HEK293 (cell line): ENCODE measurements around the gene HOXC11.
A peak's percentile ranks its signal among the peaks of the same experiment; 100 is the strongest.

Source experiments
- GLIS1 ChIP-seq: fragments of 450-650 bp; formaldehyde crosslinking; IDR thresholded peaks from 2 replicates; pipeline ENCODE4 v1.5.1; 2016; ENCODE audit warnings: missing biosample characterization, missing genetic modification characterization
- HOXD13 ChIP-seq: sonication (generic); formaldehyde crosslinking; IDR thresholded peaks from 2 replicates; pipeline ENCODE4 v1.8.0; 2022; ENCODE audit warnings: missing genetic modification reagents, borderline replicate concordance
- MYNN ChIP-seq: fragments of 450-650 bp; formaldehyde crosslinking; IDR thresholded peaks from 2 replicates; pipeline ENCODE4 v1.5.1; 2016; ENCODE audit warnings: missing biosample characterization, missing genetic modification characterization, borderline replicate concordance
- MZF1 ChIP-seq: fragments of 450-650 bp; formaldehyde crosslinking; IDR thresholded peaks from 2 replicates; pipeline ENCODE4 v1.5.1; 2017; ENCODE audit warnings: missing biosample characterization, missing genetic modification characterization, borderline replicate concordance
- OSR2 ChIP-seq: fragments of 450-650 bp; formaldehyde crosslinking; IDR thresholded peaks from 2 replicates; pipeline ENCODE4 v1.5.1; 2016; ENCODE audit warnings: missing biosample characterization, missing genetic modification characterization
- OVOL3 ChIP-seq: fragments of 450-650 bp; formaldehyde crosslinking; IDR thresholded peaks from 2 replicates; pipeline ENCODE4 v1.5.1; 2016; ENCODE audit warnings: missing biosample characterization, missing genetic modification characterization
- PATZ1 ChIP-seq: fragments of 450-650 bp; formaldehyde crosslinking; IDR thresholded peaks from 2 replicates; pipeline ENCODE4 v1.5.1; 2016; ENCODE audit warnings: missing biosample characterization, missing genetic modification characterization
- SP7 ChIP-seq: fragments of 450-650 bp; formaldehyde crosslinking; IDR thresholded peaks from 2 replicates; pipeline ENCODE4 v1.5.1; 2016; ENCODE audit warnings: missing biosample characterization, missing genetic modification characterization
- TRIM28 ChIP-seq: IDR thresholded peaks from 2 replicates; pipeline ENCODE4 v1.6.1; 2011; ENCODE audit warnings: low read length, control low read depth, borderline replicate concordance
- YY1 ChIP-seq: fragments of 450-650 bp; formaldehyde crosslinking; IDR thresholded peaks from 2 replicates; pipeline ENCODE4 v1.5.1; 2018; ENCODE audit warnings: missing biosample characterization, missing genetic modification characterization
- ZBTB26 ChIP-seq: fragments of 450-650 bp; formaldehyde crosslinking; optimal IDR thresholded peaks from 2 replicates; pipeline ENCODE3; 2016; ENCODE audit warnings: missing biosample characterization, mild to moderate bottlenecking, missing genetic modification characterization
- ZBTB48 ChIP-seq: fragments of 450-650 bp; formaldehyde crosslinking; IDR thresholded peaks from 2 replicates; pipeline ENCODE4 v1.5.1; 2016; ENCODE audit warnings: missing biosample characterization, missing genetic modification characterization
- ZFHX2 ChIP-seq: fragments of 450-650 bp; formaldehyde crosslinking; conservative IDR thresholded peaks from 2 replicates; pipeline ENCODE4 v1.5.1; 2016; ENCODE audit warnings: missing biosample characterization, missing genetic modification characterization
- ZIC2 ChIP-seq: fragments of 450-650 bp; formaldehyde crosslinking; IDR thresholded peaks from 2 replicates; pipeline ENCODE4 v1.5.1; 2016; ENCODE audit warnings: missing biosample characterization, missing genetic modification characterization
- ZNF10 ChIP-seq: fragments of 450-650 bp; formaldehyde crosslinking; IDR thresholded peaks from 2 replicates; pipeline ENCODE4 v1.5.1; 2017; ENCODE audit warnings: missing biosample characterization, missing genetic modification characterization
- ZNF114 ChIP-seq: fragments of 450-650 bp; formaldehyde crosslinking; IDR thresholded peaks from 2 replicates; pipeline ENCODE4 v1.5.0; 2017; ENCODE audit warnings: missing biosample characterization, missing genetic modification characterization
- ZNF138 ChIP-seq: fragments of 450-650 bp; formaldehyde crosslinking; IDR thresholded peaks from 2 replicates; pipeline ENCODE4 v1.5.1; 2016; ENCODE audit warnings: missing biosample characterization, missing genetic modification characterization, borderline replicate concordance
- ZNF175 ChIP-seq: fragments of 450-650 bp; formaldehyde crosslinking; IDR thresholded peaks from 2 replicates; pipeline ENCODE4 v1.5.1; 2016; ENCODE audit warnings: missing biosample characterization, missing genetic modification characterization
- ZNF202 ChIP-seq: fragments of 450-650 bp; formaldehyde crosslinking; IDR thresholded peaks from 2 replicates; pipeline ENCODE4 v1.5.1; 2016; ENCODE audit warnings: missing biosample characterization, missing genetic modification characterization, borderline replicate concordance
- ZNF211 ChIP-seq: fragments of 450-650 bp; formaldehyde crosslinking; IDR thresholded peaks from 2 replicates; pipeline ENCODE4 v1.5.1; 2016; ENCODE audit warnings: low read depth, missing biosample characterization, missing genetic modification characterization
- ZNF223 ChIP-seq: fragments of 450-650 bp; formaldehyde crosslinking; IDR thresholded peaks from 2 replicates; pipeline ENCODE4 v1.5.1; 2016; ENCODE audit warnings: missing biosample characterization, missing genetic modification characterization
- ZNF274 ChIP-seq, 2 experiments: fragments of 200-500 bp in 1 of 2; fragments of 450-650 bp in 1 of 2; sonication (Bioruptor generic) in 1 of 2; formaldehyde crosslinking in 1 of 2; IDR thresholded peaks; 2 replicates each; pipeline versions ENCODE4 v1.5.1 to v1.6.1; 2014 to 2016; ENCODE audit warnings: borderline replicate concordance in 1 of 2, inconsistent platforms in 1 of 2, low read length in 1 of 2, missing biosample characterization in 1 of 2, missing genetic modification characterization in 1 of 2
- ZNF341 ChIP-seq: fragments of 450-650 bp; formaldehyde crosslinking; IDR thresholded peaks from 2 replicates; pipeline ENCODE4; 2016; ENCODE audit warnings: low read depth, missing biosample characterization, missing genetic modification characterization
- ZNF423 ChIP-seq: fragments of 450-650 bp; formaldehyde crosslinking; IDR thresholded peaks from 2 replicates; pipeline ENCODE4 v1.5.1; 2016; ENCODE audit warnings: missing biosample characterization, missing genetic modification characterization
- ZNF580 ChIP-seq: fragments of 450-650 bp; formaldehyde crosslinking; IDR thresholded peaks from 2 replicates; pipeline ENCODE4 v1.5.1; 2016; ENCODE audit warnings: missing biosample characterization, missing genetic modification characterization
- ZNF596 ChIP-seq: fragments of 450-650 bp; IDR thresholded peaks from 2 replicates; pipeline ENCODE4 v1.5.0; 2018; ENCODE audit warnings: missing biosample characterization, mild to moderate bottlenecking, missing genetic modification characterization, moderate library complexity
- ZNF600 ChIP-seq: fragments of 450-650 bp; formaldehyde crosslinking; IDR thresholded peaks from 2 replicates; pipeline ENCODE4 v1.5.1; 2016; ENCODE audit warnings: missing biosample characterization, missing genetic modification characterization
- ZNF654 ChIP-seq: fragments of 450-650 bp; formaldehyde crosslinking; IDR thresholded peaks from 2 replicates; pipeline ENCODE4 v1.5.1; 2016; ENCODE audit warnings: low read depth, missing biosample characterization, missing genetic modification characterization
- ZNF76 ChIP-seq: fragments of 450-650 bp; formaldehyde crosslinking; IDR thresholded peaks from 2 replicates; pipeline ENCODE4; 2016; ENCODE audit warnings: low read depth, missing biosample characterization, missing genetic modification characterization, borderline replicate concordance
- ZNF785 ChIP-seq: fragments of 450-650 bp; formaldehyde crosslinking; IDR thresholded peaks from 2 replicates; pipeline ENCODE4 v1.5.1; 2016; ENCODE audit warnings: missing biosample characterization, missing genetic modification characterization
- ZNF792 ChIP-seq: fragments of 450-650 bp; formaldehyde crosslinking; IDR thresholded peaks from 2 replicates; pipeline ENCODE4 v1.5.1; 2016; ENCODE audit warnings: missing biosample characterization, missing genetic modification characterization
- ZSCAN16 ChIP-seq: fragments of 450-650 bp; formaldehyde crosslinking; IDR thresholded peaks from 2 replicates; pipeline ENCODE4 v1.5.1; 2016; ENCODE audit warnings: missing biosample characterization, missing genetic modification characterization
- TF ChIP-seq, protein P1 (sequence below): fragments of 450-650 bp; formaldehyde crosslinking; IDR thresholded peaks from 2 replicates; pipeline ENCODE4 v1.5.1; 2017; ENCODE audit warnings: missing biosample characterization, missing genetic modification characterization

The HOXC11 gene

GRCh38 chr12:54025499-54026405 is 52.8 kb downstream of the HOXC11 start (continued):
- TF ChIP-seq ZNF223 (tag by site-specific recombination), result no peak
- TF ChIP-seq ZNF175, result no peak
- TF ChIP-seq ZNF211 (tag by site-specific recombination), result no peak
- peak; percentile 17; the same call in 1 of the 2 replicates for TF ChIP-seq ZNF76
- TF ChIP-seq ZNF596 (tag by site-specific recombination), result peak; percentile 71
- TF ChIP-seq ZNF114, result no peak
- TF ChIP-seq HOXD13 (CRISPR knock-in tag), result no peak
- peak; percentile 98 for TF ChIP-seq GLIS1 (tag by site-specific recombination)
- TF ChIP-seq OSR2 (tag by site-specific recombination), result no peak
- no peak for TF ChIP-seq ZSCAN16 (tag by site-specific recombination)
- TF ChIP-seq, protein P1, sequence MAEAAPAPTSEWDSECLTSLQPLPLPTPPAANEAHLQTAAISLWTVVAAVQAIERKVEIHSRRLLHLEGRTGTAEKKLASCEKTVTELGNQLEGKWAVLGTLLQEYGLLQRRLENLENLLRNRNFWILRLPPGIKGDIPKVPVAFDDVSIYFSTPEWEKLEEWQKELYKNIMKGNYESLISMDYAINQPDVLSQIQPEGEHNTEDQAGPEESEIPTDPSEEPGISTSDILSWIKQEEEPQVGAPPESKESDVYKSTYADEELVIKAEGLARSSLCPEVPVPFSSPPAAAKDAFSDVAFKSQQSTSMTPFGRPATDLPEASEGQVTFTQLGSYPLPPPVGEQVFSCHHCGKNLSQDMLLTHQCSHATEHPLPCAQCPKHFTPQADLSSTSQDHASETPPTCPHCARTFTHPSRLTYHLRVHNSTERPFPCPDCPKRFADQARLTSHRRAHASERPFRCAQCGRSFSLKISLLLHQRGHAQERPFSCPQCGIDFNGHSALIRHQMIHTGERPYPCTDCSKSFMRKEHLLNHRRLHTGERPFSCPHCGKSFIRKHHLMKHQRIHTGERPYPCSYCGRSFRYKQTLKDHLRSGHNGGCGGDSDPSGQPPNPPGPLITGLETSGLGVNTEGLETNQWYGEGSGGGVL (tag by site-specific recombination), result peak; percentile 49
- 0 out of 2 replicates have a peak, but pooled peaks have one; percentile 48 for TF ChIP-seq ZNF423 (tag by site-specific recombination)
- no peak for TF ChIP-seq ZNF10 (tag by site-specific recombination)
- TF ChIP-seq ZBTB26 (tag by site-specific recombination), result no peak
- TF ChIP-seq YY1, result no peak
- no peak for TF ChIP-seq TRIM28
- TF ChIP-seq ZNF138, result no peak
- peak; percentile 64; the same call in 1 of the 2 replicates for TF ChIP-seq ZBTB48
- TF ChIP-seq ZNF792 (tag by site-specific recombination), result no peak
- no peak for TF ChIP-seq ZNF600
- TF ChIP-seq OVOL3 (tag by site-specific recombination), result no peak
- peak; percentile 63; the same call in 1 of the 2 replicates for TF ChIP-seq PATZ1 (tag by site-specific recombination)
- TF ChIP-seq ZNF580 (tag by site-specific recombination), result no peak
- TF ChIP-seq ZIC2 (tag by site-specific recombination), result no peak; the same call in 1 of the 2 replicates
- TF ChIP-seq ZNF785 (tag by site-specific recombination), result no peak
- no peak for TF ChIP-seq MYNN (tag by site-specific recombination)
- peak; percentile 26; the same call in 1 of the 2 replicates for TF ChIP-seq ZNF341 (tag by site-specific recombination)
- no peak for TF ChIP-seq ZNF274 (IDR thresholded peaks at IDR 0.05; ENCODE audit: low read length)
- no peak for TF ChIP-seq ZNF274 (tag by site-specific recombination; IDR thresholded peaks at IDR 0.05; ENCODE audit: borderline replicate concordance)
- TF ChIP-seq ZNF202, result no peak
- no peak for TF ChIP-seq ZFHX2 (tag by site-specific recombination)
- no peak for TF ChIP-seq SP7 (tag by site-specific recombination)
- TF ChIP-seq ZNF654 (tag by site-specific recombination), result no peak
- TF ChIP-seq MZF1, result no peak
